Esophagus (tissue), 2 donors: ENCODE data around the gene CSNK1G1. TPM values are rescaled to one million over a fixed set of nuclear protein-coding genes. Genes with fewer than 3 reads are reported as not detected.

Experiments
- H3K27ac ChIP-seq, 2 donors: one replicate each; pipeline ENCODE4 v1.5.1; 2013; ENCODE audit warnings: low read depth in 2 of 2, mild to moderate bottlenecking in 2 of 2, inconsistent platforms in 1 of 2, low read length in 1 of 2, moderate library complexity in 1 of 2
- H3K27me3 ChIP-seq, 2 donors: one replicate each; pipeline ENCODE4 v1.6.1; 2013; ENCODE audit warnings: low read length in 2 of 2, control low read depth in 1 of 2, mild to moderate bottlenecking in 1 of 2; ENCODE audit not compliant: insufficient read depth in 2 of 2, control insufficient read depth in 1 of 2
- H3K36me3 ChIP-seq, 2 donors: one replicate each; pipeline ENCODE4 v1.6.1; 2013; ENCODE audit warnings: low read length in 1 of 2; ENCODE audit not compliant: control insufficient read depth in 2 of 2, insufficient read depth in 2 of 2
- H3K4me1 ChIP-seq, 2 donors: one replicate each; pipeline ENCODE4 v1.6.1; 2013; ENCODE audit warnings: low read length in 1 of 2; ENCODE audit not compliant: control insufficient read depth in 2 of 2, insufficient read depth in 2 of 2
- H3K4me3 ChIP-seq, 2 donors: one replicate each; pipeline ENCODE4 v1.5.1; 2013; ENCODE audit warnings: low read length in 2 of 2, mild to moderate bottlenecking in 2 of 2, low read depth in 1 of 2, moderate library complexity in 1 of 2
- H3K9me3 ChIP-seq, 2 donors: one replicate each; pipeline ENCODE4 v1.6.1; 2013; ENCODE audit warnings: mild to moderate bottlenecking in 2 of 2, low read depth in 1 of 2, low read length in 1 of 2, moderate library complexity in 1 of 2; ENCODE audit not compliant: control insufficient read depth in 2 of 2, insufficient read depth in 1 of 2
- WGBS, 2 donors: extraction: QIAGEN DNeasy Blood & Tissue Kit; methylation state at CpG; one replicate each; pipeline ENCODE4 v1.1.7; 2013; 5-methylcytosine and 5-hydroxymethylcytosine counted together
- polyA plus RNA-seq, 2 donors: library from polyadenylated mRNA; stranded (reverse); fragments of 200-250 nt; gene quantifications; one replicate each; pipeline ENCODE4 v1.2.3, GENCODE V29; 2013
- donor health status: healthy with polysubstance abuse.
- donor health status: Bipolar disorder and iron deficiency.

CSNK1G1 gene
- polyA plus RNA-seq, 2 donors: 3.8 to 4.6 TPM

DNA sequence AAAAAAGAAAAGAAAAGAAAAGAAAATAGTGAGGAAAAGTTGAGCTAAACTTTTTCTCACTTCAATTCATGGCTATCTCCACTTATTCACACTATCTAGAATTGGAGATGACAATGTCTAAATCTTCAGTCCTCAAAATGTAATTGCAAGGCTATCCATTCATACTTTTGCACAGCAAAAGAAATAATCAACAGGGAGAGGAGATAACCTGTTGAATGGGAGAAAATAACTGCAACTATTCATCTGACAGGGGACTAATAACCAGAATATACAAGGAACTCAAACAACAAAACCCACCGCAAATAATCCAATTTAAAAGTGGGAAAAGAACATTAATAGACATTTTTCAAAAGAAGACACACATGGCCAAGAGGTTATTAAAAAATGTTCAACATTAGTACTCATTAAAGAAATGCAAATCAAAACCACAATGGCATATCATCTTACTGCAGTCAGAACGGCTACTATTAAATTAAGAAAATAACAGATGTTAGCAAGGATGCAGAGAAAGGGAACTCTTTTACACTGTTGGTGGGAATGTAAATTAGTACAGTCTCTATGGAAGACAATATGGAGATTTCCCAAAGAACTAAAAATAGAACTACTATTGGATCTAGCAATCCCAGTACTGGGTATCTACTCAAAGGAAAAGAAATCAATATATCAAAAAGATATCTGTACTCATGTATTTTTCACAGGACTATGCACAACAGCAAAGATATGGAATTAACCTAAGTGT, 119.6 kb downstream of the CSNK1G1 start:
- Histone ChIP-seq H3K27me3 (no peaks in the 10 kb centered on the region), H3K9me3 (no peaks in the 10 kb centered on the region), H3K4me1 (no peaks in the 10 kb centered on the region), H3K4me3 (no peak overlapping the region), H3K36me3 (no peaks in the 10 kb centered on the region), H3K27ac (no peak overlapping the region)
- WGBS, 2 donors: 95 to 98% methylated on average over 2 of the region's 2 CpGs

DNA sequence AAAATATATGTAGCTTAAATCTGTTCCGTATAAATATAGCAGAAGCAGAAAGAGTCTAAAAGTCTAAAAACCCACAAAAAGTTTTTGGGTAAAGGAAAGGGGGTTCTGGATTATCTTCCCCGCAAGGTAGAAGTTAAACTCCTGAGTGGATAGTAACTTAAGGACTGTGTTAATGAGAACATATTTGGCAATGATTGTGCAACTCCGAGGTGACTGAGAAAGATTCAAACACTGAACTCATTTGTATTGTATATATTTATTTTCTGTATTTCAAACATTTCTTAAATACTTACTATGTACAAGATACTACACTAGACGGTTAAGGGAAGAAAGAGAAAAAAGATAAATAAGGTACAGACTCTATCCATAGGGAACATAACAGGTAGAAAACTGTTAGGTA, 120.4 kb downstream of the CSNK1G1 start:
- WGBS, 2 donors: 92 to 95% methylated on average over 4 of the region's 4 CpGs
- Histone ChIP-seq H3K9me3 (no peaks in the 10 kb centered on the region), H3K27ac (no peak overlapping the region), H3K27me3 (no peaks in the 10 kb centered on the region), H3K36me3 (no peaks in the 10 kb centered on the region), H3K4me3 (no peak overlapping the region), H3K4me1 (no peaks in the 10 kb centered on the region)

DNA sequence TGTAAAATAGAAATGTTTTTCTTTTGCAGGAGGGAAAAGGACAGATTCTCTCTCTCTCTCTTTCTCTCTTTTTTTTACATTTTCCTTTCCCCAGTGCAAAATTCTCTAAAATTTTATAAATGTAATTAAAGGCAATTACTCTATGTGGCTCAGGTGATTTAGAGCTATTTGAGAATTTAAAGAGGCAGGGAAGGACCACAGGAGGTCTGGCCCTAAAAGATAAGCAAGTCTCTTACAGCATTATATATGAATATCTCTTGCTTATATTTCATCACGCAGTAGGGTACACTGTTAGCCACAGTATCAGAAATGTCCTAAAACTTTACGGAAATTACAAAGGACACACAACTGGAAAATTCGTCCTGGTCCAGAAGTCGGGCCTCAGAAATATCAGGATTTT, 122.7 kb downstream of the CSNK1G1 start:
- H3K9me3 ChIP-seq: no peaks in the 10 kb centered on the region
- H3K4me1 ChIP-seq: no peaks in the 10 kb centered on the region
- H3K4me3 ChIP-seq: no peak overlapping the region
- no peaks in the 10 kb centered on the region for H3K36me3 ChIP-seq
- WGBS, 2 donors: 96 to 98% methylated on average over 4 of the region's 4 CpGs
- H3K27ac ChIP-seq: no peak overlapping the region
- no peaks in the 10 kb centered on the region for H3K27me3 ChIP-seq

DNA sequence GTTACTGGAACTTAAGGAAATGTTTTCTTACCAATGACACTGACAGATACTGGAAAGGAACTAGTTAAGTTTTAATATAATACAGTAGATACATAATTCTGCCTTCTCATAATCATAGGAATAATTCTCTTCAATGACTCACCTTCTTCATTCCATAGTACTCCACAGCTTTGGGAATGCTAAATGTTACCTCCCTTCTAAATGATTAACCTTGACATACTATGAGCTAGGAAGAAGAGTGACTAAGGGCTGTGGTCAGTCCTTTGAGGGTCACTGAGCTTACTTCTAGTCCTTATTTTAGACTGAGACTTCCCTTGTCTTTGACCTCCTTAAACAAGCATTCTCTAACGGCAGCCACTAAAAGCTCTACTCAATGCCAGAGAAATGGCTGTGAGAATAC, 123.6 kb downstream of the CSNK1G1 start:
- Histone ChIP-seq H3K9me3 (no peaks in the 10 kb centered on the region), H3K4me1 (no peaks in the 10 kb centered on the region), H3K4me3 (no peak overlapping the region), H3K36me3 (no peaks in the 10 kb centered on the region), H3K27ac (no peak overlapping the region), H3K27me3 (no peaks in the 10 kb centered on the region)
- WGBS, 2 donors: 66 to 79% methylated on average over 1 of the region's 1 CpG

DNA sequence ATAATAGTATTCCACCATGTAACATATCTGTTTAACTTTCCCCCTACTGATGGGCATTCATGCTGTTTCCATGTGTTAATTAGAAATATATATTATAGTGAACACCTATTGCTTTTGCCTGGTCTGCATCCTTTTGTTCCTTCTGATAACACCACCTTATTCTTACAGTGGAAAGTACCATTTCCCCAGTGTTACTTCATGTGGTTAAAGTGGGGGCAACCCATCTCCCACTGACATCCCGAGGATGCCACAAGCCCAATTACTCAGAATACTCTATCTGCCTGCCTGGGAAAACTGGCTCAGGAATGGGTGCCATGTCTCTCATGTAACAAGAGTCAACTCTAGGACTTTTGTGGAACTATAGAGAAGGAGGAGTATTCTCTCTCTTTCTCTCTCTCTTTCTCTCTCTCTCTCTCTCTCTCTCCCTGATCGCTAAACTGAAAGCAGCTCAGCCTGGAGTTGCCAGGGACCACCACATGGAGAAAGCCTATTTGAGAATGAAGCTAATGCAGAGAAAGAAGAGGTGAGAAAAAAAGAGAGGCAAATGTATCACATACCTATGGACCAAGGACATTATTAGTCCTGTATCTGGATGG, 126.7 kb downstream of the CSNK1G1 start:
- whole genome bisulfite sequencing, 2 donors: 87 to 90% methylated on average over 2 of the region's 2 CpGs
- Histone ChIP-seq H3K4me1 (no peaks in the 10 kb centered on the region), H3K27me3 (no peaks in the 10 kb centered on the region)

DNA sequence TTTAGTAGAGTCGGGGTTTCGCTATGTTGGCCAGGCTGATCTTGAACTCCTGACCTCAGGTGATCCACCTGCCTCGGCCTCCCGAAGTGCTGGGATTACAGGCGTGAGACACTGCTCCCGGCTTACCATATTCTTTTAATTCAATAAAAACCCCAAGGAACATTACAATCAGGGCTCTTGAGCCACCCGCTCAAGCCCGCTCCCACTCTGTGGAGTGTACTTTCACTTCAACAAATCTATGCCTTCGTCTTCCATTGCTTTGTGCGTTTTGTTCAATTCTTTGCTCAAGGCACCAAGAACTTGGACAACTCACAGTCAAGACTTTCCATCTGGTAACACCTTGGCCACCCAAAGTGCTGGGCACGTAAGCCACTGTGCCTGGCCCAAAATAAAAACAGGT, 130.2 kb downstream of the CSNK1G1 start:
- H3K36me3 ChIP-seq: no peaks in the 10 kb centered on the region
- H3K9me3 ChIP-seq: no peaks in the 10 kb centered on the region
- no peak overlapping the region for H3K4me3 ChIP-seq
- 94 to 98% methylated on average over 11 of the region's 11 CpGs for WGBS, 2 donors
- H3K27ac ChIP-seq: no peak overlapping the region
- no peaks in the 10 kb centered on the region for H3K4me1 ChIP-seq
- H3K27me3 ChIP-seq: no peaks in the 10 kb centered on the region

More for the DNA sequence above, 126.7 kb downstream of the CSNK1G1 start:
- H3K36me3 ChIP-seq: no peaks in the 10 kb centered on the region
- no peak overlapping the region for H3K4me3 ChIP-seq
- no peaks in the 10 kb centered on the region for H3K9me3 ChIP-seq
- H3K27ac ChIP-seq: no peak overlapping the region

DNA sequence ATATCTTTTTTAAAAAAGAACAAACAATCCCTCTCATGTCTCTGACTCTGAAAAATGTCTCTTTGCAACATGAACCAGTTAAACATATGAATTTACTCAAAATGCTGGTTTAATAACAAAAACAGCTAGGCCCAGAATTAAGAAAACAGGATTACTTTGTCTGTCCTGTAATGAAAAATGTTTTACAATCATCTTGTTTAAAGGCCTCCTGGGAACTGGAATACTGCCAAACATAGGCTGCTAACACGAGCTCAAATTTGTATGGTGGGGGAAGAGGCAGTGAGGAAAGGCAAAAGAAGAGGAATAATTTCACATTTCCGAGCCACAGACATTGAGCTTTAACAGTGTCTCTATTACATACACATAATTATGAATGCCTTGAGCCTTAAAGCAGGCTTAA, 131.5 kb downstream of the CSNK1G1 start:
- no peak overlapping the region for H3K27ac ChIP-seq
- no peaks in the 10 kb centered on the region for H3K36me3 ChIP-seq
- no peaks in the 10 kb centered on the region for H3K4me1 ChIP-seq
- H3K27me3 ChIP-seq: no peaks in the 10 kb centered on the region
- no peaks in the 10 kb centered on the region for H3K9me3 ChIP-seq
- 32 to 34% methylated on average over 2 of the region's 2 CpGs for WGBS, 2 donors
- no peak overlapping the region for H3K4me3 ChIP-seq

DNA sequence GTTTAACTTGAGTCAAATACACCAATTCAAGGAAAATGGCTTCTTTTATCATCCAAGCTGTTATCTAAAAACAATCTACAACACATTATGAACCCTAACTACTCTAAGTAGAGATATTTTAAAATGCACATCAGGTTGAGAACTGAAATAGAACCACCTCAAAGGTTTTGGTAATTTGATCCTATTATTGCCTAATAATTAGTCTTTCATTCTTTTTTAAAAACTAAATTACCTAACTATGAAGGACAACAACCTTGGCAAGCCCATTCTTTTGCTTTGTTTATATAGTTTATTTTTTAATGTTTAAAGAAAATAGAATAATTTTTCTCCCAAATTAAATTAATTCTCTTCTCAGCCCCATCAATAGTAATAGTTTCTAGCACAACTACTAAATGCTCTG, 132.1 kb downstream of the CSNK1G1 start:
- H3K27ac ChIP-seq: no peak overlapping the region
- no peaks in the 10 kb centered on the region for H3K4me1 ChIP-seq
- no peaks in the 10 kb centered on the region for H3K27me3 ChIP-seq
- no peak overlapping the region for H3K4me3 ChIP-seq
- H3K9me3 ChIP-seq: no peaks in the 10 kb centered on the region
- H3K36me3 ChIP-seq: no peaks in the 10 kb centered on the region

DNA sequence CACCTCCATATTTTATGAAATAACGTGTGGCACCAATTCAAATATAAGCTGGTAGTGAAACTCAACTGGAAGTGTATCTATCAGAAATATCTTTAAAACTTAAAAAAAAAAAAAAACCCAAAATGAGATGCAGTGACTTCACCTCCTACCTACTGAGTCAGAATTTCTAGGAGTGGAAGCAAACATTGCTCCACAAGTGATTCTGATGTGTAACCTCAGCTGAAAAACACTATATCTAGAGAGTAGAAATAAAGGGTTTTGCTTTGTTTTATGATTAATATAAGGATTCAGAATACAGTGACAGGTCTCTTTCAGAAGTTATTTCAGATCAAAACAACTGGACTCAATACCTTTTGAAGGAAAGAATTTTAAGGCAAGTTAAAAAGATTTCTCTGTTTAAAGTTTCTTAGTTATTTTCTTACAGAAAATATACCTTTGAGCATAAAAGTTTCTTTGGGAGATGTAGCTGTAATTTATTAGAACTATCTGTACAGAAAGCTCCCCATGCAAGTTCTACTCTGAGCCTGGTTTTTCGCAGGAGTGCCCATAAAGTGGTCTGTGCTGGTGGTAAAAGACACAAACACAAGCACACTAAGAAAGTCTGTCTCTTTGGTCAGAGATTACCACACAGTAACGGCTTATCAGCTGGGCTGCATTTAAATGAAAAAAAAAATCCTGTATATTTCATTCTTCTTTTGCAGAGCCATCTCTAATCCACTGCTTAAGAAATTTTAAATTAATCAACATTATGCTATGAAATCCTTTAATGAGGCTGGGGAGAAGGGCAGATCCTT, 133.2 kb downstream of the CSNK1G1 start:
- Histone ChIP-seq H3K36me3 (no peaks in the 10 kb centered on the region), H3K4me1 (no peaks in the 10 kb centered on the region), H3K4me3 (no peak overlapping the region), H3K27ac (no peak overlapping the region), H3K27me3 (no peaks in the 10 kb centered on the region), H3K9me3 (no peaks in the 10 kb centered on the region)
- WGBS, 2 donors: 86 to 90% methylated on average over 3 of the region's 3 CpGs
